ENCODE data around the gene HYLS1. TPM values are rescaled to one million over a fixed set of nuclear protein-coding genes. Genes with fewer than 3 reads are reported as not detected.

Gene HYLS1
- total RNA-seq, 2 experiments from 2014 or later = 4.6 to 5.2 TPM

- Mint-ChIP-seq H3K27ac (no peak overlapping the region), H3K9me3 (no peaks in the 10 kb centered on the region), H3K4me3 (no peak overlapping the region), H3K36me3 (ENCODE audit: low read depth) (no peaks in the 10 kb centered on the region), H3K27me3 (peaks cover 2% of the 10 kb centered on the region), H3K4me1 (ENCODE audit: low read depth) (peaks cover 7% of the 10 kb centered on the region)
- ChIA-PET CTCF (interaction anchor here (0.6 to 4.1 kb wide), 11 partner anchors 8 to 260 kb away, joined by 3 to 30 read pairs (median 3); no protein-coding TSS in a partner anchor), POLR2A (no interaction called here)
- intact Hi-C loops (cut with micrococcal nuclease) = no loop called here
- ATAC-seq = no peak
- no peak for TF ChIP-seq CTCF (IDR thresholded peaks at IDR 0.05)
- no peak for DNase-seq
Observed at GRCh38 chr11:125942771-125943428, 55.4 kb downstream of the HYLS1 start.

DNA sequence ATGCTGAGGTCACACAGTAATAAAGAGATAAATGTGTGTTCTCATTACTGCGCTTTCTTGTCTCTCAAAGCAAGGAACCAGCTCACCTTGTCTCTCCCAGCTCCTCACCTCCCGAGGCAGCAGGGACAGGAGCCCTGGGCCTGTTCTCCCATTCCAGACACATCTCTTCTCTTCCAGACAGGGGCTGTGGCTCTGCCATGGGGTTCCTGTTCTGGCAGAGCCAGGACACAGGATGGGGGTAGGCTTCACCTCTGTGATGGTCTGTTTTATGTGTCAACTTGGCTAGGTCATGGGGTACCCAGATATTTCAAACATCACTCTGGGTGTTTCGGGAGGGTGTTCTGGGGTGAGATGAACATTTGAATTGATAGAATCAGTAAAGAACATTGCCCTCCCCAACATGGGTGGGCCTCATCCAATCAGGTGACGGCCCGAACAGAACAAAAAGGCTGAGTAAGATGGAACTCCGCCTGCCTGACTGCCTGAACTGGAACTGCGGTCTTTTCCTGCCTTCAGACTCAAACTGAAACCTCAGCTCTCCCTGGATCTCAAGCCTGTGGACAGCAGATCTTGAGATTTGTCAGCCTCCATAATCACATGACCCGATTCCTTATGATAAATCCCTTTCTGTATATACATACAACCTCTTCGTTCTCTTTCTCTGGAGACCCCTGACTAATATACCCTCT lies 56.3 kb downstream of the HYLS1 start:
- H3K4me1 Mint-ChIP-seq (ENCODE audit: low read depth) = peaks cover 6% of the 10 kb centered on the region
- POLR2A ChIA-PET = no interaction called here

GRCh38 chr11:125944350-125945010 lies 57.0 kb downstream of the HYLS1 start:
- Mint-ChIP-seq H3K27me3 (peaks cover 2% of the 10 kb centered on the region), H3K4me3 (no peak overlapping the region), H3K27ac (no peak overlapping the region), H3K36me3 (ENCODE audit: low read depth) (no peaks in the 10 kb centered on the region), H3K4me1 (ENCODE audit: low read depth) (peaks cover 4% of the 10 kb centered on the region), H3K9me3 (no peaks in the 10 kb centered on the region)
- ChIA-PET POLR2A (no interaction called here), CTCF (interaction anchor here (2.0 to 4.1 kb wide), 2 partner anchors 135 to 249 kb away, joined by 4 to 30 read pairs; no protein-coding TSS in a partner anchor)
- intact Hi-C loops (cut with micrococcal nuclease) = no loop called here
- ATAC-seq = no peak
- no peak for DNase-seq
- no peak for TF ChIP-seq CTCF (IDR thresholded peaks at IDR 0.05)

More for the DNA sequence above, 56.3 kb downstream of the HYLS1 start:
- Mint-ChIP-seq H3K27ac (no peak overlapping the region), H3K36me3 (ENCODE audit: low read depth) (no peaks in the 10 kb centered on the region), H3K9me3 (no peaks in the 10 kb centered on the region), H3K4me3 (no peak overlapping the region), H3K27me3 (peaks cover 2% of the 10 kb centered on the region)
- CTCF ChIA-PET = interaction anchor here (0.6 to 4.1 kb wide), 6 partner anchors 7 to 250 kb away, joined by 3 to 30 read pairs (median 4); no protein-coding TSS in a partner anchor
- DNase-seq = no peak
- ATAC-seq = no peak
- intact Hi-C loops (cut with micrococcal nuclease) = no loop called here
- TF ChIP-seq CTCF (IDR thresholded peaks at IDR 0.05) = no peak

DNA sequence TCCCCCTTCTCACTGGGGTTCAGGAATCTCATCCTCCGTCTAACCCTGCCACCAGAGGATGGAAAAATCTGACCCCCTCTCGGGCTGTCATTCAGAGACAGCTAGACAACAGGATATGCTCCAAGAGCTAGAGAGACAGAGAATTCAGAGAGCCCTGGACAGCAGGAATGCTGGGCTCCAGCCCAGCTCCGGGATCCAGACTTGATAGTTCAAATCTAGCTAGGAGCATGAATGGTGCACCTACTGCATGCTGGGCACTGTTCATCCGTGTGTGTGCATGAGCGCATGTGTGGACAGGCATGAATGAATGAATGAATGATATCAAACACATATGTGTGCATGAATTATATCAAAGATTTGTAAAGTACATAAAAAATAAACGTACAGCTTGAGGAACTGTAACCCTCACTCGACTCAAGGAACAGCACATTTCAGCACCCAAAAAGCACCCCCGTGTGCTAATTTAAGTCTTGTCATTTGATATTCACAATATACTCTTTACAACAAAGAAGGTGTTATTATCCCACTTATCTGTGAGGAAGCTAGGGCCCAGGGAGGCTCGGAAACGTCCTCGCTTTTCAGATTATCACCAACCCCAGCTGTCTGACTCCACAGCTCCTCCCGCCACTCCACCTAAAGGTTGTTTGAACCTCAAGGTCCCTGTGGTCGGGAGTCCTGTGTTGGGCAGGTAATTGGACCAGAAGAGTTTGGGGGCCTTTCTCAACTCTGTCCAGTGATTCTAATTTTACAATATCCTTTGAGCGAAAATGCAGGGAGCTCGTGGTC lies 57.7 kb downstream of the HYLS1 start:
- H3K27me3 Mint-ChIP-seq = peaks cover 2% of the 10 kb centered on the region
- no peak overlapping the region for H3K4me3 Mint-ChIP-seq
- H3K9me3 Mint-ChIP-seq = no peaks in the 10 kb centered on the region
- no peak for DNase-seq
- intact Hi-C loops (cut with micrococcal nuclease) = no loop called here
- no peak for ATAC-seq
- ChIA-PET CTCF (interaction anchor here (2.0 to 4.1 kb wide), 2 partner anchors 134 to 248 kb away, joined by 4 to 30 read pairs; no protein-coding TSS in a partner anchor), POLR2A (interaction anchor here (0.6 kb wide), 1 partner anchor 48 kb away, joined by 3 read pairs; no protein-coding TSS in a partner anchor)
- no peaks in the 10 kb centered on the region for H3K36me3 Mint-ChIP-seq (ENCODE audit: low read depth)
- H3K4me1 Mint-ChIP-seq (ENCODE audit: low read depth) = peaks cover 4% of the 10 kb centered on the region
- H3K27ac Mint-ChIP-seq = no peak overlapping the region
- TF ChIP-seq CTCF (IDR thresholded peaks at IDR 0.05) = no peak
